ENCODE results near the gene ATP1A2. TPM values are rescaled to one million over a fixed set of nuclear protein-coding genes. Genes with fewer than 3 reads are reported as not detected.

The ATP1A2 gene
- total RNA-seq, 1 donor = 0.72 TPM

GRCh38 chr1:160192234-160192633 lies 76.7 kb downstream of the ATP1A2 start:
- H3K36me3 ChIP-seq (ENCODE audit: insufficient read depth, low read length) = no peaks in the 10 kb centered on the region
- H3K4me2 ChIP-seq (ENCODE audit: insufficient read depth, low read length) = no peak overlapping the region
- no peaks in the 10 kb centered on the region for H3K27me3 ChIP-seq (ENCODE audit: insufficient read depth, low read length)
- no peak overlapping the region for H2AFZ ChIP-seq (ENCODE audit: low read length)
- no peak overlapping the region for H3K4me3 ChIP-seq (ENCODE audit: insufficient read depth, low read length)
- peaks cover 10% of the 10 kb centered on the region for H3K4me1 ChIP-seq (ENCODE audit: insufficient read depth, low read length)
- DNase-seq (ENCODE audit: insufficient read length, low spot score, missing footprints) = no peak
- no peaks in the 10 kb centered on the region for H3K79me2 ChIP-seq (ENCODE audit: insufficient read depth, low read length)
- no peak overlapping the region for H3K27ac ChIP-seq (ENCODE audit: low read depth, low read length)
- H4K20me1 ChIP-seq (ENCODE audit: insufficient read depth, low read length) = no peaks in the 10 kb centered on the region
- TF ChIP-seq, protein P1, sequence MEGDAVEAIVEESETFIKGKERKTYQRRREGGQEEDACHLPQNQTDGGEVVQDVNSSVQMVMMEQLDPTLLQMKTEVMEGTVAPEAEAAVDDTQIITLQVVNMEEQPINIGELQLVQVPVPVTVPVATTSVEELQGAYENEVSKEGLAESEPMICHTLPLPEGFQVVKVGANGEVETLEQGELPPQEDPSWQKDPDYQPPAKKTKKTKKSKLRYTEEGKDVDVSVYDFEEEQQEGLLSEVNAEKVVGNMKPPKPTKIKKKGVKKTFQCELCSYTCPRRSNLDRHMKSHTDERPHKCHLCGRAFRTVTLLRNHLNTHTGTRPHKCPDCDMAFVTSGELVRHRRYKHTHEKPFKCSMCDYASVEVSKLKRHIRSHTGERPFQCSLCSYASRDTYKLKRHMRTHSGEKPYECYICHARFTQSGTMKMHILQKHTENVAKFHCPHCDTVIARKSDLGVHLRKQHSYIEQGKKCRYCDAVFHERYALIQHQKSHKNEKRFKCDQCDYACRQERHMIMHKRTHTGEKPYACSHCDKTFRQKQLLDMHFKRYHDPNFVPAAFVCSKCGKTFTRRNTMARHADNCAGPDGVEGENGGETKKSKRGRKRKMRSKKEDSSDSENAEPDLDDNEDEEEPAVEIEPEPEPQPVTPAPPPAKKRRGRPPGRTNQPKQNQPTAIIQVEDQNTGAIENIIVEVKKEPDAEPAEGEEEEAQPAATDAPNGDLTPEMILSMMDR (IDR thresholded peaks at IDR 0.05; ENCODE audit: extremely low read depth, low read depth, low read length) = no peak
- no peaks in the 10 kb centered on the region for H3K9me3 ChIP-seq (ENCODE audit: low read depth, low read length)

Other genes starting within 250 kb of the ATP1A2 start
- 0.29 and 0.36 TPM in 2 replicates for gene CFAP45, start 215.6 kb upstream of the ATP1A2 start, total RNA-seq
- 156 and 159 TPM in 2 replicates for gene TAGLN2, start 190.3 kb upstream of the ATP1A2 start, total RNA-seq
- gene IGSF9, start 170.1 kb upstream of the ATP1A2 start, total RNA-seq = under 0.01 TPM in 2 replicates
- gene SLAMF9, start 161.5 kb upstream of the ATP1A2 start, total RNA-seq = not detected in 2 replicates
- 7.2 and 7.4 TPM in 2 replicates for gene PIGM, start 83.8 kb upstream of the ATP1A2 start, total RNA-seq
- not detected in 2 replicates for gene KCNJ10, start 45.6 kb upstream of the ATP1A2 start, total RNA-seq
- not detected in 2 replicates for gene KCNJ9, start 34.2 kb upstream of the ATP1A2 start, total RNA-seq
- gene IGSF8, start 17.1 kb upstream of the ATP1A2 start, total RNA-seq = 18.0 and 19.9 TPM in 2 replicates
- not detected in 2 replicates for gene ATP1A4, start 35.8 kb downstream of the ATP1A2 start, total RNA-seq
- gene CASQ1, start 74.8 kb downstream of the ATP1A2 start, total RNA-seq = 0.29 and 0.36 TPM in 2 replicates
- gene PEA15, start 89.6 kb downstream of the ATP1A2 start, total RNA-seq = 200 and 217 TPM in 2 replicates
- 107 and 112 TPM in 2 replicates for gene DCAF8, start 146.8 kb downstream of the ATP1A2 start, total RNA-seq
- 38.0 and 43.3 TPM in 2 replicates for gene PEX19, start 169.4 kb downstream of the ATP1A2 start, total RNA-seq
- 282 and 335 TPM in 2 replicates for gene COPA, start 227.5 kb downstream of the ATP1A2 start, total RNA-seq
- 147 and 165 TPM in 2 replicates for gene NCSTN, start 227.6 kb downstream of the ATP1A2 start, total RNA-seq